Measurements from ENCODE around the gene NPFFR2.
A peak's percentile ranks its signal among the peaks of the same experiment; 100 is the strongest.

NPFFR2 gene

GRCh38 chr4:72031868-72032608 is at the start of gene NPFFR2:
Gene NPFFR2, plus strand, starts transcription at chr4:72032000. Its CDS starts 96,592 bp downstream, at chr4:72128592.
- H3K27ac ChIP-seq = no peak within 1 kb of the TSS
- peak; percentile 11 for TF ChIP-seq CTCF (conservative IDR thresholded peaks at IDR 0.05)
- no peak for TF ChIP-seq ZFX (IDR thresholded peaks at IDR 0.05)

GRCh38 chr4:71992571-71993312 is 39.1 kb upstream of the NPFFR2 start:
- H3K27ac ChIP-seq = no peak overlapping the region
- no peak for TF ChIP-seq ZFX (IDR thresholded peaks at IDR 0.05)
- no peak for TF ChIP-seq CTCF (conservative IDR thresholded peaks at IDR 0.05)

- TF ChIP-seq ZFX (IDR thresholded peaks at IDR 0.05) = no peak
- no peak for TF ChIP-seq CTCF (conservative IDR thresholded peaks at IDR 0.05)
These were observed 37.2 kb upstream of the NPFFR2 start for GRCh38 chr4:71994559-71994958.

GRCh38 chr4:71995297-71995696 is 36.5 kb upstream of the NPFFR2 start:
- H3K27ac ChIP-seq = no peak overlapping the region
- no peak for TF ChIP-seq CTCF (conservative IDR thresholded peaks at IDR 0.05)
- TF ChIP-seq ZFX (IDR thresholded peaks at IDR 0.05) = no peak

More at GRCh38 chr4:71994559-71994958, 37.2 kb upstream of the NPFFR2 start:
- no peak overlapping the region for H3K27ac ChIP-seq

- H3K27ac ChIP-seq = no peak overlapping the region
These were observed 25.2 kb upstream of the NPFFR2 start for GRCh38 chr4:72006586-72006985.

GRCh38 chr4:72011906-72012305 is 19.9 kb upstream of the NPFFR2 start:
- no peak overlapping the region for H3K27ac ChIP-seq
- TF ChIP-seq CTCF (conservative IDR thresholded peaks at IDR 0.05) = no peak
- no peak for TF ChIP-seq ZFX (IDR thresholded peaks at IDR 0.05)

More at GRCh38 chr4:72006586-72006985, 25.2 kb upstream of the NPFFR2 start:
- no peak for TF ChIP-seq ZFX (IDR thresholded peaks at IDR 0.05)
- TF ChIP-seq CTCF (conservative IDR thresholded peaks at IDR 0.05) = no peak

GRCh38 chr4:72016011-72016410 is 15.8 kb upstream of the NPFFR2 start:
- TF ChIP-seq ZFX (IDR thresholded peaks at IDR 0.05) (no peak), CTCF (conservative IDR thresholded peaks at IDR 0.05) (no peak)
- no peak overlapping the region for H3K27ac ChIP-seq

All from C4-2B (cell line).